Kidney (tissue), 14 donors: Measurements from ENCODE around the gene ADAMTSL4. TPM values are rescaled to one million over a fixed set of nuclear protein-coding genes. Genes with fewer than 3 reads are reported as not detected.

Experiments
- DNase-seq, 5 donors: peaks; one replicate each; pipeline ENCODE4 v3.0.0-alpha.2; 2013 to 2020
- FAIRE-seq: peaks from 2 replicates; lab custom pipeline; 2012; peaks lifted over from hg19 to GRCh38; lab: Jason Lieb, UNC
- H3K27ac ChIP-seq, 2 donors: one replicate each; pipeline ENCODE4 v1.7.0; 2013; ENCODE audit warnings: low read depth in 2 of 2, low read length in 2 of 2, inconsistent platforms in 1 of 2
- H3K27me3 ChIP-seq: one replicate; pipeline ENCODE4 v1.7.1; 2013; ENCODE audit warnings: low read length, inconsistent platforms; ENCODE audit not compliant: control insufficient read depth, insufficient read depth
- H3K36me3 ChIP-seq, 3 donors: one replicate each; pipeline versions ENCODE4 v1.7.0 to v1.7.1; 2013; ENCODE audit warnings: low read length in 3 of 3, control low read depth in 1 of 3, inconsistent platforms in 1 of 3; ENCODE audit not compliant: insufficient read depth in 3 of 3, control insufficient read depth in 2 of 3
- H3K4me1 ChIP-seq, 3 donors: one replicate each; pipeline versions ENCODE4 v1.7.0 to v1.7.1; 2013; ENCODE audit warnings: low read length in 3 of 3, inconsistent platforms in 1 of 3, low read depth in 1 of 3; ENCODE audit not compliant: control insufficient read depth in 2 of 3, insufficient read depth in 2 of 3
- H3K4me3 ChIP-seq, 3 donors: one replicate each; pipeline versions ENCODE4 v1.7.0 to v1.8.1; 2013; ENCODE audit warnings: low read length in 3 of 3, control low read depth in 1 of 3, inconsistent platforms in 1 of 3
- H3K9ac ChIP-seq, 3 donors: one replicate each; pipeline versions ENCODE4 v1.7.0 to v1.7.1; 2013; ENCODE audit warnings: low read length in 3 of 3, control low read depth in 1 of 3, inconsistent platforms in 1 of 3
- H3K9me3 ChIP-seq, 3 donors: one replicate each; pipeline versions ENCODE4 v1.7.0 to v1.7.1; 2013; ENCODE audit warnings: low read length in 3 of 3, control low read depth in 1 of 3, inconsistent platforms in 1 of 3; ENCODE audit not compliant: control insufficient read depth in 2 of 3, insufficient read depth in 1 of 3
- intact Hi-C: fragments of 100-400 bp; cut with DNase I; formaldehyde crosslinking; loops from one replicate; pipeline ENCODE4 v1.11.1; 2022
- polyA plus RNA-seq: library from polyadenylated mRNA; stranded (reverse); fragments of 350-450 nt; fragmentation: Illumina TruSeq; extraction: RNeasy Lipid Tissue Mini Kit (QIAGEN cat#74804); gene quantifications from one replicate; pipeline ENCODE4 v1.2.3, GENCODE V29; 2014; ENCODE audit warnings: low read depth, low replicate concordance; ENCODE audit not compliant: insufficient read depth
- total RNA-seq: library from RNA; stranded (reverse); fragmentation: NEBNext Ultra II Directional; extraction: Animal tissue kit (Norgen Biotek cat#: 25700); gene quantifications from one replicate; pipeline ENCODE4 v1.2.1, GENCODE V29; 2021
- TF ChIP-seq, protein P1 (sequence below): IDR thresholded peaks from 3 replicates; pipeline ENCODE4 v1.5.1; 2012; ENCODE audit warnings: mild to moderate bottlenecking, moderate library complexity, borderline replicate concordance; ENCODE audit not compliant: insufficient read depth; ENCODE audit errors: extremely low read depth
- donor health status: control.
- donor health status: control.
- donor health status: control.
- donor health status: control.
- donor health status: control.
- donor health status: DM: yes; HTN: yes; CAD: no.
- donor health status: Normal renal cell carcinoma (clear cell type).

Gene ADAMTSL4
- total and polyA plus RNA-seq, 2 donors from 2014 or later, result 6.9 to 20.0 TPM

DNA sequence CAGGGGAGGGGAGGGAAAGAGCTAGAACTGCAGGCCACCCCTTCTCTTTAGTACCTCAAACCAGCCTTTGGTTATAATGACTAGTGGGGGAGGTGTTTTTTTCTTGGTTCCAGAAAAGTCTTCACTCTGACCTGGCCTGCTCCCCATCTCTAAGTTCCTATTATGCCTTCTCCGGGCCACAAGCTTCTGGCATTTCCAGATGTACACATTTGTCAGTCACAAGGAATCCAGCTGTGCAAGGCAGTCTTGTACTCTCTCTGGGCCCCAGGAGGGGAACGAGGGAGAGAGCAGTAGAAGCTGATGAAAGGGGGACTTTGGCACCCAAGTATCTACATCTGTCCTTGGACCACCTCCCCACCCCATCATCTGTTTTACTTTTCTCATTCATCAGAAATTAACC lies 36.4 kb upstream of the ADAMTSL4 start:
- H3K4me1 ChIP-seq, result peaks cover 2 to 4% (median 3%) of the 10 kb centered on the region in 3 donors
- FAIRE-seq (no peak), DNase-seq (peak in 2 of 5 donors; percentile 5 to 21)
- H3K27me3 ChIP-seq, result no peaks in the 10 kb centered on the region
- TF ChIP-seq, protein P1, sequence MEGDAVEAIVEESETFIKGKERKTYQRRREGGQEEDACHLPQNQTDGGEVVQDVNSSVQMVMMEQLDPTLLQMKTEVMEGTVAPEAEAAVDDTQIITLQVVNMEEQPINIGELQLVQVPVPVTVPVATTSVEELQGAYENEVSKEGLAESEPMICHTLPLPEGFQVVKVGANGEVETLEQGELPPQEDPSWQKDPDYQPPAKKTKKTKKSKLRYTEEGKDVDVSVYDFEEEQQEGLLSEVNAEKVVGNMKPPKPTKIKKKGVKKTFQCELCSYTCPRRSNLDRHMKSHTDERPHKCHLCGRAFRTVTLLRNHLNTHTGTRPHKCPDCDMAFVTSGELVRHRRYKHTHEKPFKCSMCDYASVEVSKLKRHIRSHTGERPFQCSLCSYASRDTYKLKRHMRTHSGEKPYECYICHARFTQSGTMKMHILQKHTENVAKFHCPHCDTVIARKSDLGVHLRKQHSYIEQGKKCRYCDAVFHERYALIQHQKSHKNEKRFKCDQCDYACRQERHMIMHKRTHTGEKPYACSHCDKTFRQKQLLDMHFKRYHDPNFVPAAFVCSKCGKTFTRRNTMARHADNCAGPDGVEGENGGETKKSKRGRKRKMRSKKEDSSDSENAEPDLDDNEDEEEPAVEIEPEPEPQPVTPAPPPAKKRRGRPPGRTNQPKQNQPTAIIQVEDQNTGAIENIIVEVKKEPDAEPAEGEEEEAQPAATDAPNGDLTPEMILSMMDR, result no peak
- H3K9me3 ChIP-seq, result no peaks in the 10 kb centered on the region
- H3K4me3 ChIP-seq, result no peak overlapping the region
- intact Hi-C loops, result no loop called here
- no peak overlapping the region for H3K27ac ChIP-seq
- no peak overlapping the region for H3K9ac ChIP-seq
- H3K36me3 ChIP-seq, result no peaks in the 10 kb centered on the region

DNA sequence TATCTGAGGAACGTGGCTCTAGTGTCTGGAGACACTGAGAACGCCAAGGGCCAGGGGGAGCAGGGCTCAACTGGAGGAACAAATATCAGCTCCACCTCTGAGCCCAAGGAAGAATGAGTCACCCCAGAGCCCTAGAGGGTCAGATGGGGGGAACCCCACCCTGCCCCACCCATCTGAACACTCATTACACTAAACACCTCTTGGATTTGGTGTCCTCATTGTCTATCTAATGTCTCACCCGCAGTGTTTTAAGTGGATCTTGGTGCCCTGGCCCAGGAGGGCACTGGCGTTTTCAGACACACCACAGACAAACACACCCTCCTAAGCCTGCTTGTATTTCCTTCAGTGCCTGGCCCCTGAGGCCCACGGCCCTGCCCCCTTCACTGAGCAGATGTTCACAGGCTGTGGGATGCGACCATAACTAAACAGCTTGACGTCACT lies 35.8 kb upstream of the ADAMTSL4 start:
- Histone ChIP-seq H3K27me3 (no peaks in the 10 kb centered on the region), H3K36me3 (no peaks in the 10 kb centered on the region), H3K9ac (no peak overlapping the region), H3K9me3 (no peaks in the 10 kb centered on the region), H3K4me3 (no peak overlapping the region), H3K27ac (no peak overlapping the region), H3K4me1 (peaks cover 2 to 4% (median 3%) of the 10 kb centered on the region in 3 donors)
- no peak for FAIRE-seq
- TF ChIP-seq, protein P1, result no peak
- intact Hi-C loops, result no loop called here
- DNase-seq, result peak in 3 of 5 donors; percentile 32 to 59 (median 36)

DNA sequence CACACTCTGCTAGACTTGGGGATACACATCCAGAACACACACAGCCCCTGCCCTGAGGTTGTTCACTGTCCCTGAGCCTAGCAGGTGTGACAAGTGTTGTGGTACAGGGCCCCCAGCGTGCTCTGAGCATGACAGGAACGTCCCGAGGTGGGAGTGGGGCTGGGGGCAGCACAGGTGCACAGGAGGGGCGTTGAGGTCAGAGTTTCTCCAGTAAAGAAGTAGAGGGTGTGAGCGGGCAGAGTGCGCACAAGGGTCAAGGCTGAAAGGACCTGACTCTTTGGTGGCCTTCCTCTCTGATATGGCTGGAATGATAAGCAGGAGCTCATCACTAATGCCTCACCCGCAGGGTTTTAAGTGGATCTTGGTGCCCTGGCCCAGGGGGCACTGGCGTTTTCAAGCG lies 34.9 kb upstream of the ADAMTSL4 start:
- Histone ChIP-seq H3K4me3 (no peak overlapping the region), H3K36me3 (no peaks in the 10 kb centered on the region), H3K27me3 (no peaks in the 10 kb centered on the region), H3K9ac (no peak overlapping the region), H3K27ac (no peak overlapping the region), H3K9me3 (no peaks in the 10 kb centered on the region), H3K4me1 (peaks cover 2 to 4% (median 3%) of the 10 kb centered on the region in 3 donors)
- FAIRE-seq (no peak), DNase-seq (peak in 1 of 5 donors; percentile 66)
- intact Hi-C loops, result no loop called here
- TF ChIP-seq, protein P1, result no peak

DNA sequence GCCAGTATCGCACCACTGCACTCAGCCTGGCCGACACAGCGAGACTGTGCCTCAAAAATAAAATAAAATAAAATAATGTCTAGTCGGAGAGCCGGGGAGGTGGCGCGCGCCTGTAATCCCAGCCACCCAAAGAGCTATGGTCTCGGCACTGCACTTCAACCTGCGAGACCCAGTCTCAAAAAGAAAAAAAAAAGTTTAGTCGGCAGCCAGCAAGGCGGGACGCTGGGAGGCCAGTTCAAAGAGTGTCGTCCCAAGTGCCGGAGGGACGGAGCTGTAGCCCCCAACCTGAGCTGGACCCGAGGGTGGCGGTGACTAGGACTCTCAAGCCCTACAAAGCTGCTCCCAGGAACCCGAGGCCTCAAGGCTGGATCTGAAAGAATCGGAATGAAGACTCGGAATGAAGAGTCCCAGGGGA lies 34.3 kb upstream of the ADAMTSL4 start:
- peak overlapping the region; percentile 2 to 78 (median 74) for H3K9ac ChIP-seq
- no peaks in the 10 kb centered on the region for H3K9me3 ChIP-seq
- H3K4me1 ChIP-seq, result peaks cover 2 to 4% (median 3%) of the 10 kb centered on the region in 3 donors
- FAIRE-seq (no peak), DNase-seq (no peak)
- H3K36me3 ChIP-seq, result no peaks in the 10 kb centered on the region
- peak overlapping the region; percentile 16 to 53 for H3K27ac ChIP-seq
- H3K4me3 ChIP-seq, result peak overlapping the region; percentile 56 to 89 (median 75)
- intact Hi-C loops, result no loop called here
- TF ChIP-seq, protein P1, result no peak
- no peaks in the 10 kb centered on the region for H3K27me3 ChIP-seq
